Measurements from ENCODE around the gene FOXP1.
A peak's percentile ranks its signal among the peaks of the same experiment; 100 is the strongest.
"Not testable (repeated sequence)": the region's sequence is repeated elsewhere in the genome, so short reads cannot be mapped to it uniquely, and the experiment has no call there.

FOXP1 gene

DNA sequence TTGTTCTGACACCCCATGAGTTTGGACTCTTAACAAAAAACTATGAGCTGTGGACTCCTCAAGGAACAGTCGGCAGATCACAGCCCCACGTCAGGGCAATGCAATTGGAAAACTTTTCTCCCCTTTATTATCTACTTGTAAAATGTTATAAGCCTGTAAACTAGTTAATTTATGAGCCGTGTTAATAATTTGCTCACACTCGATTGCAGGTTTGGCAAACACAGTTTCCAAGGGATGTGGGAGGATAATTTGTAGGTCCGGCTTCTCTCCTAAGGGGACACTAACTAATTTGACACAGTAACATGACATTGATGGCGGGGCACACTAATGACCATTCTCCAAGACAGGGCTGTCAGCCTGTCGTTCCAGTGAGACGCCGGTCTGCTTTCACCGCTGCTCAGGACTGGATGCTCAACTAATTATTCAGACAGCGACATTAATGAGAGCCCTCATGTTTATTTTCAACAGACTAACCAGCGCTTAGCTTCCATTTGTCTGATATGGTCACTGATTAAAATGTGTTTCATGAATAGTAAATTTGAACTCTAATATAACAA is 222.1 kb downstream of the FOXP1 start:
- no peak for DNase-seq

DNA sequence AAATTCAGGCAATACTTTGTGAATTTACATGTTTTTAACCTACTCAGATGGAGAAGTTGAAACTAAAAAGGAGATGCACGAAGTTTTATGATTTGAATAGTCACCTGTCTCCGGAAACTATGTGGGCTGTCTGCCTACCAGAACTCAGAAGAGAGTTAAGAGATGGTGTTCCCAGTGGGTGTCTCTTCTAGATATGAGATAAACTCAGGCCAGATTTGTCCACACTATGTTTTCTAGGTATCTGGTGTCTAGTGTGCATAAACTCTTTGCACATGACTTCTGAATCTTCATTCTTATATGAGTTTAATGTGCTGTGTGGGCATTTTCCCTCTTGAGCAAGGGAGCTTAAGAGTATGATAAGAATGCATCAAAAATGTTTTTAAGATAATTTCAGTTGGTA is 222.8 kb downstream of the FOXP1 start:
- DNase-seq, result no peak

DNA sequence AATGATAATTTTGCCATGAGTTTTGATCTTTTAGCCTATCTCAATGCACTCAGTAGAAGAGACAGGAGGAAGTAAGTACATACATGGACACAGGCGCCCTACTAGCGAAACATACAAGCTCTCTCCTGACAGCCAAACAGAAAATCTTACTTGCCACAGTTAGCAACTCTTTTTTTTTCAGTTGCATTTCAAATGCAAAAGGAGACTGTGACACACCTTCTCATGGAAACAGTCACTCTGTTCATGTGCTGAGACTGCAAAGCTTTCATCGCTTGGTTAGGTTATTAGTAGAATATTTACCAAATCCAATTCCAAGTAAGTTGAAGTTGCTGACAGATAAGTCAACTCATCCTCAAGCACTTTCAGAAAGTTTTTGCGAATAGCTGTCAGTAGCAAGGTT is 223.3 kb downstream of the FOXP1 start:
- no peak for DNase-seq

DNA sequence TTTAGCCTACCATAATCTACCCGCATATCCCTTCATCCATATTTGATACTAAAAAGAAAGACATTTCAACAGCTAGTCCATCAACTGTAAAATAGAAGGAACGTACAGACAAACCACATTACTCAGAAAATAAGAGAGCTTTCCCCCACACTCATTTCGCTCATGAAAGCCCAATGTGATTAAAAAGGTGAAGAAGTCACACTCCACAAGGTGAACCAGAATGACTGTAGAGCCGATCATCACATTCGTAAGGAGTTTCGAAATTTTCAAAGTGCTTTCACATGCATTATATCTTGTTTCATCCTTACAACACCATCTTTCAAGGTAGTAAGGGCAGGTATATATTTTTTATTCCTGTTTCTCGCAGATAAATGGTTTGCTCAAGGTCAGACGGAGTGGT is 225.3 kb downstream of the FOXP1 start:
- DNase-seq, result no peak

DNA sequence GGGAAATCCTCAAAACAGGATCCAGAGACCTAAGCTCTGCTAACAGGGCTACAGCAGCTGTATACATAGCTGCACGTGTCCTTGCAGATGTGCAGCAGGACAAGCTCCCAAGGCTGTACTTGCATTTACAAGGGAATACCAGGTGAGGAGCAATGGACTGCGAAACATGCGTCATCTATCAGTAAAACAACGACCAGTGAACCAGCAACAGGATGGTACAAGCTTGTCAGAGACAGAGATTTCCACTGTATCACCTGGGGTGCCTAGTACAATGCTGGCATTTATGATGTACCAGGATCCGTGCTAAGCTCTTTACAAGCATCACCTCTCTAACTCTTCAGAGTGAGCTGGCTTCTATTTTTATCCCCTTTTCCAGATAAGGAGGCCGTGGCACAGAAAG is 227.3 kb downstream of the FOXP1 start:
- no peak for DNase-seq

DNA sequence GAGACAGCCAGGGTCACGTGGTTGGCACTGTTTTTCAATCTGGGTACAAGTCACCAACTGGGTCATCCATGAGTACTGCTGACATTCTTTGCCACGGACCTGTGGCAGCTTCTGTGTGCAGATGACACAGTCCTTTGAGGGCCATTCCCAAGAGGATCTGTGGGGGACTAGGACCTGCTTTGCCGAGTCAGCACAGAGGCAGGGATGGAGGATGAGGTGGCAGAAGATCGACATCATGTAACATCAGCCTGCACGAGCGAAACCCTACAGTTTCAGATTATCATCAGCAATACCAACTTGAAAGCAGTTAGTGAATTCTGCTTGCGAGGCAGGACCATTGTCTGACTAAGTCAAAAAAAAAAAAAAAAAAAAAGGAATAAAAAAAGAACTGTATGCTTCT is 227.7 kb downstream of the FOXP1 start:
- no peak for DNase-seq

DNA sequence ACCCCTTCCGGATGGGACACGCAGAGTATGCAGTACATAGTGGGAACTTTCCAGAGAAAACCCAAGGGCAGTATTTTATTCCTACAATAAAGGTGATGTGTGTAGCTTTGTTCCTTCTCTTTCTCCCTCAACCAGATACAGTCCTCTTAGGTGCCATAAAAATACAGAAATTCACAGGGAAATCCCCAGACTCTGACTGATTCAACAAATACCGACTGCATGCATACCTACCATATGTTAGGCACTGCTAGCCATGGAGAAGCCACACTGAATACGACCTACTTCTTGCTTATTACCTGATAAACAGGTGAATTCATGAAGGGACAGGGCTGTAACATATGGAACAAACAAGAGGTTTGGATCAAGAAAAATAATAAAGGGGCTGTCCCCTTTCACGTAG is 228.5 kb downstream of the FOXP1 start:
- DNase-seq, result no peak

DNA sequence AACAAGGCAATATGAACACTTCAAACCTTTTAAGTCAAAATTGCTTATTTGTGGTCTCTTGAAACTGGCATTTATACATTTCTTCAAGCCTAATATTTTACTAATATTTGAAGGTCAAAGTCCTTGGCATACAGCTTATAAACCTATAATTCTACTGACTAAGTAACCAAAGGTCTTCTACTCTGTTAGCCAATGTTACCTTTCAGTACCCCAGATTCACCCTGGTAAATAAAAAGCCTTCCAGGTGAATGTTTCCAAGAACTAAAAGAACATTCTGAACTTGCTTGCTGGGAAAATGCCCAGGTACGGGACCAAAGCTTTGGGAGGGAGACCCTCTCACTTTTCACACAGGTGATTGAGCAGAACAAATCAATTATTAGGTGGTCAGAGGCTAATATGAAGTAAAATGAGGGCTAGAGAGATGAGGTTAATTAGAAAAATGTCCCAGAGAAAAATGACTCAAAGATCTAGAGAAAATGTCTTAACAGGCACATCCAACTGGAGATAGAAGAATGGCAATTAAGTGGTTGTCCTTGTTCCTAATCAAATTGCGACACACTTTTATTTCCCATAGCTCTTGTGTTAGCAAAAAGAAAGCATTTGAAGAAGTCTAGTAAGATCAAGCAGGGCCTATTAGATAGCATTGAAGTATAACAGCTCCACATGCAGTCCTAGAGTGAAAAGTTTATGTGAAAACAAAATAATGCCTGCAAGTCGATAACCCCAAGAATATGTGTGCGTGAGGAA is 232.0 kb downstream of the FOXP1 start:
- no peak for DNase-seq

DNA sequence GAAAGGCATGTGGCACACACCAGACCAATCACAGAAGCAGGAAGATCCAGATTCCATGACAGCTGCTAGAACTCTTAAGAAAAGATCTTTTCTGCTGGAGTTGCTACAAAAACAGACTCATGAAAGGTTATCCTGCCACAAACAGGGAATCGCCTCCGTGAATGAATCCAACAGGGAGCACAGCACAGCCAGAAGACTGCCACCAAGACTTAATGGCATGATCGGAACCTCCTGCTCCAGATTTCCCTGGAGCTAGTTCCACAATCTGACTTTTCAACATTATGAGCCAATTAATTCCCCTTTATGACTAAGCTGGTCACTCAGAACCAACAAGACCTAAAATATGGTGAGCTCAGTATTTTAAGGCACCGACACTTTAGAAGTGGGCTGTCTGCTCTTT is 232.5 kb downstream of the FOXP1 start:
- no peak for DNase-seq

DNA sequence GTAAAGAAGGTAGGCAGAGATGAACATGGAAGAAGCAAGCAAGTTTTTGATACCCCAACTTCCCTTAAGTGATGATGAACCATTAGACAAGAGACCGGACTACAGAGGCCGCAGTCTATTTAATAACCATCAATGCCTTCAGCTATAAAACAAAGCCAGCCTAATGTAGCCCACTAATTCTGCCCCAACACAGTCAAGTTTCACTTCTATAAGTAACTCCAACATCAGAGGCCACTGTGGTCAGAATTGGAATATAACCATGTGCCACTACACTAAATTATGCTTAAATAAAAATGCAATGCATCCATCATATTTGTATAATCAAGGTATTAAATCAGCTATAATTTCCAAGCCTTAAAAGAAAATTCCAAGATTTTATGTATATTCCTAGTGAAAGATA is 234.7 kb downstream of the FOXP1 start:
- DNase-seq, result no peak

DNA sequence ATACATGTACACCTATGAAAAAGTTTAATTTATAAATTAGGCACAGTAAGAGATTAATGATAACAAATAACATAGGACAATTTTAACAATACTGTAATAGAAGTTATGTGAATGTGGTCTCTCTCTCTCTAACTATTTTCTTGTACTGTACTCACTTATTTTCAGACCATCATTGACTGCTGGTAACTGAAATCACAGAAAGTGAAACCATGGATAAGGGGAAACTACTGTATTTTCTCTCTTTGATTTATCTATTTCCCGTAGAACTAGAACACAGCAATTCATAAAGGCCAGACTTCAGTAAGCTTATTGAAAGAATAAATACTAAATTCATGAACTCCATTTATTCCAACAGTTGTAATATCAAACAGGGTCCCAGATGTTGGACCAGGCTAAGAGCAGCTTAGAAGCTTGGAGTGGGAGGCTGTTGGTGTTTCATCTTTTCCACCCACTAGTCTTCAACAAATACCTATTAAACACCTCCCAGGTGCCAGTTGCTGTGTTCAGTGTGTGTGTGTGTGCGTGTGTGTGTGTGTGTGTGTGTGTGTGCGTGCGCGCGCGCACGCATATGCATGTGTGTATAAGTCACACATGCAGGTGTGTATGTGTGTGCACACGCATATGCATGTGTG is 235.4 kb downstream of the FOXP1 start:
- DNase-seq, result no peak

DNA sequence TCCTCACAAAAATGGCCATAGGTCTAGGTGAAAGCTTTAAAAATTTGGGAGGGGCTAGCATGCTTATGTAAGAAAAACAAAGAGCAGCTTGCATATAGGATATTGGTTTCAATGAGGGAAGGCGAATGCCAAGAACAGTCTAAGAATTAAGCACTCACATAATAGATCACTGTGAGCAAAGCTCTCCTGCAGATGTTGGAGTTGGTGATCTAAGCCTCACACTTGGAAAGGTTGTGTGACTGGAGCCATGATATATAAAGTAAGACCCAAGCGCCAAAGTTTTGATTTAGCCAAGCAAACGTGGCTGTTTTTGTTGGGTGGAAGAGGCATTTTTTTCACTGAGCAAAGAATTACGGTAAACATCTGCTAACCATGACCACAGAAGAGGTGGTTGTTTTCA is 237.5 kb downstream of the FOXP1 start:
- DNase-seq, result no peak

DNA sequence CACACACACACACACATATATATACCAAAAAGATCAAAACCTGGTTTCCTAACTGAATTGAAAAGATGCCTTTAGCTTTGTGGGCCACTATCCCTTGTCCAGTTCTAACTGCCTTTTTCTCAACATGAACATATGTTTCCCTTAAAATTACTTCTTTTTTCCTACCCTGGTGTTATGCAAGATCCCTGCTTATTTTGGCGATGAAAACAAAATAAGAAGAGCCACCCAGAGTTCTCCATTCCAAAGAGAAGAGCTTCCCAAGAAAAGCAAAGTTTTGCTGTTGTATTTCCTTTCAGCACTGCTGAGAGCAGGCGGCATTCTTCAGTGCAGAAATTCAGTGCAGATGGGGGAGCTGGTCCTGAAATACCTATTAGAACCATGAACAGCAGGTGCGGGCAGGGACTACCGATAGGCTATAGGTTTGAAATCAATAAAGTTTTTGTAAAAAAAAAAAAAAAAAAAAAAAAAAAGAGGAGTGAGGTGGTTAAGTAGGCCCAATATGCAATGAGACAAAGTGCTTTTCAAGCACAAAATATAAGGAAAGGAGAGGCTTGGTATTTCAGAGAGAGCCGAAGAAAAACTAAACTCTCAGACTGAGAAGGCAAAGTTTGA is 238.0 kb downstream of the FOXP1 start:
- DNase-seq, result peak; percentile 44

DNA sequence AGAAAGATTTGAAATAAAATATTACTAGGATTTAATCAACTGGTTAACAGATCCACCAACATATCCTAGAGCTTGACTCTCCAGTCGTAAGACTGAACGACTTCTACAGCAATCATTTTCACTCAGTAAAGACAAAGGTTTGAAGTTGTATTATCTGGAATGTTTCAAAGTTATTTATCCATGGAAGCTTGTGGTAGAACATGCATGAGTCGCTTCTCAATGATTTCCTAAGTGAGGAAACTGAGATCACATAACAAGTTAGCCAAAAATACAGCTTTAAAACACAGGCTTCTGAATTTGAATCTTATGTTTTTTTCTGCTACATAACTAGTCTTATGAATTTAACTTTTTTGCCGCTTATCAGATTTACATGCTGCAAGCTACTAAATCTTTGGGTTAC is 241.8 kb downstream of the FOXP1 start:
- peak; percentile 90 for DNase-seq

DNA sequence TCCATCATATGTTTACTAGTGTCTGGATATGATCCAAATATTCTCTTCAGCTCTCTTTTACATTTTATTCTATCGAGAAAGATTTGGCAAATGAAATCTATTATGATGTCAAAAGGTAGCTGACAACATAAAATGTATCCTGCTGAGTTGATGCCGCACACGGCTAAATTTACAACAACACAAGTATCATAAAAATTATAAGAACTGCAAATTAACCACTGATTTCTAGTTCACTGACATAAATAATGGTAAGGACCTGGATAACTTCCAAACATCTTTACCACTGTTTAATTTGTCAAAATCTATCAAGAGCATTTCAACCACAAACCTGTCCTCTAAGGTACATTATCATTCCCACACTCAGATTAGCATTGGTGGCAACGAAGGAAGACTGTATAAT is 244.5 kb downstream of the FOXP1 start:
- DNase-seq, result peak; percentile 22

DNA sequence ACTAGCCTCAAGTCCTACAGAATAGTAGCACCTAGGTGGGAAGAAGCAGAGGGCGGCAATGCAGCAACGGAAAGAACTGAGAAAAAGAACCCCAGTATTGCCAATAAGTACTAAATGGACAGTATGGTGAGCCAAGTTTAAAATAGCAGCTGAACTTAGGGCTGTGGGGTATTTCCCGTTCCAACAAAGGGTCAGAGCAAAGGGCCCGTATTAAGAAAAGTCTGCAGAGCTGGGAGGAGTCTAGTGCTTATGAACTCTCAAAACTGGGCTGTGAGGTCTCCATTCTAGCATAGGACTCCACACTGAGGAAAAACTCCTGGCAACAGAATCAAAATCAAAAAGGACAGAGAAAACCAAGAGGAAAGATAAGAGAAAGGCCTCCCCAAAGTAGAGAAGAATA is 250.7 kb downstream of the FOXP1 start:
- DNase-seq, result no peak

DNA sequence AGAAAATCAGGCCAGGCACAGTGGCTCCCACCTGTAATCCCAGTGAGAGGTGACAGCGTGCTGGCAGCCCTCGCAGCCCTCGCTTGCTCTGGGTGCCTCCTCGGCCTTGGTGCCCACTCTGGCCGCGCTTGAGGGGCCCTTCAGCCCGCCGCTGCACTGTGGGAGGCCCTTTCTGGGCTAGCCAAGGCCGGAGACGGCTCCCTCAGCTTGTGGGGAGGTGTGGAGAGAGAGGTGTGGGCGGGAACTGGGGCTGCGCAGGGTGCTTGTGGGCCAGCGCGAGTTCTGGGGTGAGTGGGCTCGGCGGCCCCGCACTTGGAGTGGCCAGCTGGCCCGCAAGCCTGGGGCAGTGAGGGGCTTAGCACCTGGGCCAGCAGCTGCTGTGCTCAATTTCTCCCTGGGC is 252.6 kb downstream of the FOXP1 start:
- no peak for DNase-seq

DNA sequence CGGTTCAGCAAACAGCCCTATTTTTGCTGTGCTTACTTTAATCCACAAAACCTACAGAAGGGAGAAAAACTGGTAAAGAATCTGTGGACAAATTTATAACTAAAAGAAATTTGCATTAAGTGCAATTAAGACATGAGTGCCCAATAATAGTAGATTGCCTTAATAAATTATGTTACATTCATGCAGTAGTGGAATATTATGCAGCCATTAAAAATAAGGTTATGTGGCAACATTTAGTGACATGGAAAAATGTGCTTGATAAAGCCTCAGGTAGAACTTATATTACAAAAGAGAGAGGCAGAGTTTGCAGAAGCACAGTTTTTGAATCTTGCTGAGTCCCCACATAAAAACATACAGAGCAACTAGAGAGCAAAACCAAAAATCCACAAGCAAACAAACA is 253.0 kb downstream of the FOXP1 start:
- DNase-seq, result no peak

DNA sequence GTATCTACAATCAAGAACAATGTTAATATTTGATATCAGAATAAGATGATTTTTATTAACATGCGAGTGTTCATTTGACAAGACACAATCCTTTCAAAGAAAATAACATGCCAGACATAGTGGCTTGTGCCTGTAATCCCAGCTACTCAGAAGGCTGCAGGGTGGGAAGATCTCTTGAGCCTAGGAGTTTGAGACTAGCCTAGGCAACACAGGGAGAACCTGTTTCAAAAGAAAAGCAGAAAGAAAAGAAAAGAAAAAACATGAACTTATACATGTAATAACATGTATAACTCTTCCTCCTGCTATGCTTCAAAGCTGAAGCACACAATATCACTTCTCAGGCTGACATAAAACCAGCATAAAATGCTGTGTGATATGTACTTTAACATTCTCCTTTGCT is 253.7 kb downstream of the FOXP1 start:
- DNase-seq, result no peak

DNA sequence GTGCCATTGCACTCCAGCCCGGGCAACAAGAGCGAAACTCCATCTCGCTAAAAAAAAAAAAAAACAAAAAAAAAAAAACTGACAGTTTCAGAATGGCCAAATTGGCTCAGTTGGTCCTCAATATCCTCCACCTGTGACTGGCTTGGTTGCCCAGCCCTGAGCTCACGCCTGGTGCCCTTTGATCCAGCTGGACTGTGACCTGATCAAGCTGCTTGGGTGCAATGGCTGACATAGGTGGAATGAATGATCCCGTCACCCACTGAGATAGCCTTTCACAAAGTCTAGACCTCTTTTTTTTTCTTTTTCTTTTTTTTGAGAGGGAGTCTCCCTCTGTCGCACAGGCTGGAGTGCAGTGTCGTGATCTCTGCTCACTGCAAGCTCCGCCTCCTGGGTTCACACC is 254.6 kb downstream of the FOXP1 start:
- no peak for DNase-seq

DNA sequence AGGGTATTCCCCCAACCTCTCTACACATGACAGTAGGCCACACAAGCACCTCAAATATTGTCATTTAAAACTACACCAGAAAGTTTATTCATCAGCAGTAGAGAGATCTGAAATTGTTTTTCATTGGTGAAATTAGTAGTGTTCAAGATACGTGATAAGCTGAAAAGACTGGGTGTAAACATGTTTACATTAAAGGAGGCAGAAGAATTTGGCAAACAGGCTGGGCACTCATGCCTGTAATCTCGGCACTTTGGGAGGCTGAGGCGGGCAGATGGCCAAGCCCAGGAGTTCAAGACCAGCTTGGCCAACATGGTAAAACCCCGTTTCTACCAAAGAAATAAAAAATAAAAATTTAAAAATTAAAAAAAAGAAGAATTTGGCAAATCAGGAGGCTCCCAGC is 255.6 kb downstream of the FOXP1 start:
- no peak for DNase-seq

DNA sequence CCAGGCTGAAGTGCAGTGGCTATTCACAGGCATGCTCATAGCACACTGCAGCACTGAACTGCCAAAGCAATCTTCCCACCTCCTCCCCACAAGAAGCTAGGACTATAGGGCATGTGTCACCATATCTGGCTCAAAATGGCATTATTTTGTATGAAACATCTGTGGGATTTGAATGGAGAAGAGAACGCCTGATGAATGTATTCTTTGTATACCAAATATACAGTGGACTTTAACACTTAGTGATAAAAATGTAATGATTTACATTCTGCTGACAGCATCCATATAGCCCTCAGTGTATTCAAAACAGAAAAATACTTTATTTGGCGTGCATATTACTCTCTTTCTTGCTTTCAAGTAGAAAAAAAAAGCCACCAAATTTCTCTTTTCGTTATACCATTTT is 257.8 kb downstream of the FOXP1 start:
- DNase-seq, result no peak

DNA sequence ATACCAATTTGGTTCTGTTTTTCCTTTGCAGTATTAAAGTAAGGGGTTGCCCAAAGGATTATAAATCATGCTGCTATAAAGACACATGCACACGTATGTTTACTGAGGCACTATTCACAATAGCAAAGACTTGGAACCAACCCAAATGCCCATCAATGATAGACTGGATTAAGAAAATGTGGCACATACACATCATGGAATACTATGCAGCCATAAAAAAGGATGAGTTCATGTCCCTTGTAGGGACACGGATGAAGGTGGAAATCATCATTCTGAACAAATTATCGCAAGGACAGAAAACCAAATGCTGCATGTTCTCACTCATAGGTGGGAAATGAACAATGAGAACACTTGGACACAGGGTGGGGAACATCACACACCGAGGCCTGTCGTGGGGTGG is 259.3 kb downstream of the FOXP1 start:
- not testable (repeated sequence) for DNase-seq

DNA sequence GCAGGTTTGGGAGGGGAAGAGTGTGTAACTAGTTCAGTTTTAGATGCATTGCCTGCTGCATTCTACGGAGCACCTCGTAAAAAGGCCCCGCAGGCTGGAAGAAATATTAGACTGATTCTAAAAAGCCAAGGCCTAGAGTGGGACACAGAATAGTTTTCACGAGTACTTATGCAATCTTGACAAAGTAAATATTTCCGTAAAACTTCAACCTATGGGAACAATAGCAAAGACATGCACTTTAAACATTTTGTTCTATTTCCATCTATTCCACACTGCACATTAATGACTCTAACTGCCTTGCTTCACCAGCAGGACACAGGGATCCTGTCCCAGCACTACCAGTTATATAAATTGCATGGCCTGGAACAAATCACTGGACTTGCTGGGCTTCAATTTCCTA is 260.0 kb downstream of the FOXP1 start:
- DNase-seq, result no peak
